HG03378 (cell line): ENCODE data around the gene GZMH.
"Not testable (repeated sequence)": the region's sequence is repeated elsewhere in the genome, so short reads cannot be mapped to it uniquely, and the experiment has no call there.

Experiments
- ATAC-seq: cut with Tn5 transposase; IDR thresholded peaks from one replicate; pipeline ENCODE4 v1.9.1; 2021; ENCODE audit warnings: mild to moderate bottlenecking, moderate library complexity; ENCODE audit not compliant: unreplicated experiment

GZMH gene

GRCh38 chr14:24597403-24597802, 12.1 kb downstream of the GZMH start:
- no peak for ATAC-seq

DNA sequence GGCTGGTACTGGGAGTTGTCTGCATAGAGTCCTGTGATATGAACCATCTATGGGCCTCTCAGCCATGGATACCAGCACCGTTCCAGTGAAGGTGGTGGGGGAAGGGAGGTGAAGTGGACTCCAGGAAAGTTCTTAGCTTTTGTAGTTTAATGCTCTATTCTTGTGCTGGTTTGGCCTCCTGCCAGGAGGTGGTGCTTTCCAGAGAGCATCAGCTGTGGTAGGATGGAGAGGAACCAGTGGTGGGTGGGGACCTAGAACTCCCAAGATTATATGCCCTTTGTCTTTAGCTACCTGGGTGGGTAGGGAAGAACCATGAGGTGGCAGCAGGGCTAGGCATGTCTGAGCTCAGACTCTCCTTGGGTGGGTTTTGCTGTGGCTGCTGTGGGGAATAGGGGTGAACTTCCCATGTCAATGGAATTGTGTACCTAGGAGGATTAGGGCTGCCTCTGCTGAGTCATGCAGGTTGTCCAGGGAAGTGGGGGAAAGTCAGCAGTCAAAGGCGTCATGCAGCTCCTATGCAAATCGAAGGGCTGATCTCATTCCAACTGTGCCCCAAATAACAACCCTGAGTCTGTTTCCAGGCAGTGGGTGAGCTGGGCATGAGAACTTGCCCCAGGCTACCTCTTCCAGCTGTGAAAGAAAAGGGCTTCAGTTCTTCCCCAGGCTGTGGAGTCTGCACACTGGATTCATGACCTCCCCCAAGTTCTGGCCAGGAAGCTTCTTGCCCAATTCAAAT, 14.2 kb downstream of the GZMH start:
- no peak for ATAC-seq

DNA sequence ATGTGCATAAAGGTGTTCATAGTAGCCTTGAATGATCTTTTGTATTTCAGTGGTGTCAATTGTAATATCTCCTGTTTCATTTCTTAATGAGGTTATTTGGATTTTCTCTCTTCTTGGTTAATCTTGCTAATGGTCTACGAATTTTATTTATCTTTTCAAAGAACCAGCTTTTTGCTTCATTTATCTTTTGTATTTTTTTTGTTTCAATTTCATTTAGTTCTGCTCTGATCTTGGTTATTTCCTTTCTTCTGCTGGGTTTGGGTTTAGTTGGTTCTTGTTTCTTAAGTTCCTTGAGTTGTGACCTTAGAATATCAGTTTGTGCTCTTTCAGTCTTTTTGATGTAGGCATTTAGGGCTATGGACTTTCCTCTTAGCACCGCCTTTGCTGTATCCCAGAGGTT, 18.5 kb downstream of the GZMH start:
- ATAC-seq, result not testable (repeated sequence)

DNA sequence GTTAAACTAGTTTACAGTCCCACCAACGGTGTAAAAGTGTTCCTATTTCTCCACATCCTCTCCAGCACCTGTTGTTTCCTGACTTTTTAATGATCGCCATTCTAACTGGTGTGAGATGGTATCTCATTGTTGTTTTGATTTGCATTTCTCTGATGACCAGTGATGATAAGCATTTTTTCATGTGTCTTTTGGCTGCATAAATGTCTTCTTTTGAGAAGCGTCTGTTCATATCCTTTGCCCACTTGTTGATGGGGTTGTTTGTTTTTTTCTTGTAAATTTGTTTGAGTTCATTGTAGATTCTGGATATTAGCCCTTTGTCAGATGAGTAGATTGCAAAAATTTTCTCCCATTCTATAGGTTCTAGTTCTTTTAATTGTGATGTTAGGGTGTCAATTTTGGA, 25.1 kb downstream of the GZMH start:
- not testable (repeated sequence) for ATAC-seq

DNA sequence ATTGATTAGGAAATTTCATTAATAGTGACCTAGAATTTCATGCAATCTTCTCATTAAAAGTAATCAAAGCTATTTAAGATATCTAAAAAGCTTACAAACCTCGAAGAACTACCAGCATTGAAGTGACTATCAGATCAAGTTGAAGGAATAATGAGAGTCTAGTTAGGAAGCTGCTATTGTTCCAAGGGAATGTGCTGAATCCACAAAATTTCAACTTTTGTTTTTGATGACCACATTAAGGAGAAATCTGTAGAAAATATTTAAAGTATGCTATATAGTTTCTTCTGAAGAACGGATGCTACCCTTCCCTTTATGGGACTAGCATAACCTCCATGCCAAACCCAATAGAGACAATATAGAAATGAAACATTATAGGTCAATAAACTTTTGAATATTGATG, 30.9 kb downstream of the GZMH start:
- no peak for ATAC-seq

GRCh38 chr14:24576771-24577170, 32.7 kb downstream of the GZMH start:
- ATAC-seq, result no peak

GRCh38 chr14:24576182-24576581, 33.3 kb downstream of the GZMH start, which contains the start of gene CTSG:
CTSG (minus strand) TSS chr14:24576250; CDS start chr14:24576223, 27 bp downstream.
- ATAC-seq, result no peak

DNA sequence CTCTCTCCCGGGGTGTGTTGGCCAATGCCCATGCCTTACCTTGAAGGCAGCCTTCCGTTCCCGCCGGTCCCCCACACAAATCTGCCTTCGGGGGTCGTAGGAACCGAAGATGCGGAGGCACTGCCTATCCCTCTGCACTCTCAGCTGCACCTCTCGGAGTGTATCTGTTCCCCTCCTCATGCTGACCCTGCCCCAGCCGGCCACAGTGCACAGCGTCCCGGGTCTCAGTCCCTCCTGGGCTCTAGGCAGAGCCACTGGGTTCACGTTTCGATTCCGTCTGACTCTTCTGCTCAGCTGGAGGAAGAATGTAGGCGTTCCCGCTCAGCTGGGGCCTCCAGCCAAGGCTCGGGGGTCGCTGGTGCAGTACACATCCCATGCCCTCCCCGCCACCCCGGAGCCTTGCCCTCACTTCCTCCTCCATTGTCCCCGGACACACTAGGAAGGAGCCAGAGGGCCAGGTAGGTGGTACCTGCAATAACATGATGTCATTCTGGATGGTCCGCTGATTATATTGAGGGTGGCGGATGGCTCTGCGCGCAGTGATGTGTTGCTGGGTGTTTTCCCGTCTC, 35.2 kb downstream of the GZMH start:
- no peak for ATAC-seq

DNA sequence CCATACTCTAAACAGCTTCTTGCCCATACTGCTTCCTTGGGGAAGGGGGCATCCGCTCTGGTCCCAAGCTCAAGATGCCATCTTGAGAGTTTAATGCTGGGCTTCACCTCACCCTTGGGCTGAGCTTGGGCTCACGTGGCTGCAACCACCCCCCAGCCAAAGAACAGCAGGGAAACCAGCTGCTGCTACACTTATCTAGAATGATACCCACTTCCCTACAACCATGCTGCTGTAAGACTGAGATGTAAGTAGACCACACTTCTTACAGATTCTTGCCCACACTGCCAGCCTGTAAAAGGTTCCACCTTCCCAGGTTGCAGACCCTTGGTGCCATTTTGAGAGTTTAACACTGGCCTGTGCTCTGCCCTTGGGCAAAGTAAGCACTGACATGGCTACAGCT, 43.2 kb downstream of the GZMH start:
- no peak for ATAC-seq

DNA sequence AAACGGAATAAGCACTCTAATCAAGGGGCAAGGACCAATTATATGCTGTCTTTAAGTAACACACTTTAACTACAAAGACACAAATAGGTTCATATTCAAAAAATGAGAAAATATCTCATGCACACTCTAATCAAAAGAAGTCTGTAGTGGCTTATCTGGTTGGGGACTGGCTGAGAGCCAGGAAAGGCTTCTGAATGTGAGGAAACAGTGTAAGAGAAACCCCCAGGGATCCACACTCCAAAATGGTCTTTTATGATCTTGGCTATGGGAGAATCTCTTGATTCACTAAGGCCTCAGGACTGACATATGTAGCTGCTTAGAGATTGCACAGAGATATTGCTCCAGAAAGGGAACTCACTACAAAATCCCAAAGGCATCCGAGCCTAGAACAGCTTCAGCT, 43.7 kb downstream of the GZMH start:
- no peak for ATAC-seq

GRCh38 chr14:24563505-24563904, 46.0 kb downstream of the GZMH start:
- ATAC-seq, result no peak

GRCh38 chr14:24556756-24557155, 52.7 kb downstream of the GZMH start:
- no peak for ATAC-seq
